ENCODE results near the gene RFX1. TPM values are rescaled to one million over a fixed set of nuclear protein-coding genes. Genes with fewer than 3 reads are reported as not detected.
A peak's percentile ranks its signal among the peaks of the same experiment; 100 is the strongest.

RFX1 gene
- total and polyA plus RNA-seq, 2 of the 13 experiments (the other 11 are each of a cell fraction or from before 2014, with no cell fraction given), result 1.1 to 1.3 TPM

- TF ChIP-seq, protein P1, sequence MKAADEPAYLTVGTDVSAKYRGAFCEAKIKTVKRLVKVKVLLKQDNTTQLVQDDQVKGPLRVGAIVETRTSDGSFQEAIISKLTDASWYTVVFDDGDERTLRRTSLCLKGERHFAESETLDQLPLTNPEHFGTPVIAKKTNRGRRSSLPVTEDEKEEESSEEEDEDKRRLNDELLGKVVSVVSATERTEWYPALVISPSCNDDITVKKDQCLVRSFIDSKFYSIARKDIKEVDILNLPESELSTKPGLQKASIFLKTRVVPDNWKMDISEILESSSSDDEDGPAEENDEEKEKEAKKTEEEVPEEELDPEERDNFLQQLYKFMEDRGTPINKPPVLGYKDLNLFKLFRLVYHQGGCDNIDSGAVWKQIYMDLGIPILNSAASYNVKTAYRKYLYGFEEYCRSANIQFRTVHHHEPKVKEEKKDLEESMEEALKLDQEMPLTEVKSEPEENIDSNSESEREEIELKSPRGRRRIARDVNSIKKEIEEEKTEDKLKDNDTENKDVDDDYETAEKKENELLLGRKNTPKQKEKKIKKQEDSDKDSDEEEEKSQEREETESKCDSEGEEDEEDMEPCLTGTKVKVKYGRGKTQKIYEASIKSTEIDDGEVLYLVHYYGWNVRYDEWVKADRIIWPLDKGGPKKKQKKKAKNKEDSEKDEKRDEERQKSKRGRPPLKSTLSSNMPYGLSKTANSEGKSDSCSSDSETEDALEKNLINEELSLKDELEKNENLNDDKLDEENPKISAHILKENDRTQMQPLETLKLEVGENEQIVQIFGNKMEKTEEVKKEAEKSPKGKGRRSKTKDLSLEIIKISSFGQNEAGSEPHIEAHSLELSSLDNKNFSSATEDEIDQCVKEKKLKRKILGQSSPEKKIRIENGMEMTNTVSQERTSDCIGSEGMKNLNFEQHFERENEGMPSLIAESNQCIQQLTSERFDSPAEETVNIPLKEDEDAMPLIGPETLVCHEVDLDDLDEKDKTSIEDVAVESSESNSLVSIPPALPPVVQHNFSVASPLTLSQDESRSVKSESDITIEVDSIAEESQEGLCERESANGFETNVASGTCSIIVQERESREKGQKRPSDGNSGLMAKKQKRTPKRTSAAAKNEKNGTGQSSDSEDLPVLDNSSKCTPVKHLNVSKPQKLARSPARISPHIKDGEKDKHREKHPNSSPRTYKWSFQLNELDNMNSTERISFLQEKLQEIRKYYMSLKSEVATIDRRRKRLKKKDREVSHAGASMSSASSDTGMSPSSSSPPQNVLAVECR (CRISPR knock-in tag; IDR thresholded peaks at IDR 0.05; ENCODE audit: borderline replicate concordance), result no peak
- TF ChIP-seq JUN (CRISPR knock-in tag; IDR thresholded peaks at IDR 0.05) (no peak), ZNF558 (CRISPR knock-in tag; IDR thresholded peaks at IDR 0.05; ENCODE audit: borderline replicate concordance) (no peak)
Measured at GRCh38 chr19:13993590-13994300, 12.4 kb downstream of the RFX1 start (continued).

DNA sequence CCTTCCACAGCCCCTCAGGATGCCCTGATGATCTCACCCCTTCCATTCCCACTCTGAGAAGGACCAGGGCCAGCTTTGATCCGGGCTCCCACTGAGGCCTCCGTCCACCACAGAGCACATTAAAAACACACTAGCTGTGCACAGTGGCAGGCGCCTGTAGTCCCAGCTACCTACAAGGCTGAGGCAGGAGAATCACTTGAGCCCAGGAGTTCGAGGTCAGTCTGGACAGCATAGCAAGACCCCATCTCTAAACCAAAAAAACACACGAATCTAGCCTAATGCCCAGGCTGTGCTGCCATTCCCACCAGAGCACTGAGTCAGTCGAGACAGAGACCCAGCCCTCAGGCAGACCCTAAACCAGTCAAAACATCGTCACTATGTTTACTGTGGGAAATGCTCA lies 14.1 kb downstream of the RFX1 start:
- Histone ChIP-seq H3K9ac (ENCODE audit: insufficient read depth, low read depth, low read length) (no peak overlapping the region), H2AFZ (ENCODE audit: low read length) (no peak overlapping the region), H3K79me2 (ENCODE audit: insufficient read depth, low read length) (no peaks in the 10 kb centered on the region), H3K9me3 (ENCODE audit: low read length) (no peaks in the 10 kb centered on the region), H3K4me2 (ENCODE audit: low read depth, low read length) (no peak overlapping the region), H3K27me3 (ENCODE audit: control insufficient read depth in 1 of 2, insufficient read depth in 2 of 2, low read length in 2 of 2) (no peaks in the 10 kb centered on the region; a peak in 1 of 5 replicates), H3K36me3 (replicated peaks in 1 of 2; ENCODE audit: control insufficient read depth in 1 of 2, insufficient read depth in 2 of 2, low read length in 2 of 2) (peaks cover 17 to 27% of the 10 kb centered on the region in 2 experiments; a peak in 4 of 5 replicates), H4K20me1 (ENCODE audit: insufficient read depth, low read length) (no peaks in the 10 kb centered on the region), H3K4me3 (replicated peaks in 1 of 3; ENCODE audit: insufficient read depth in 1 of 3, low read depth in 2 of 3, low read length in 3 of 3) (no peak overlapping the region), H3K4me1 (ENCODE audit: insufficient read depth, low read length) (peaks cover 13% of the 10 kb centered on the region), H3K27ac (ENCODE audit: extremely low read length, insufficient read depth, low read length) (no peak overlapping the region)
- FAIRE-seq, result no peak
- intact Hi-C loops (cut with micrococcal nuclease; ENCODE audit: unreplicated experiment) (no loop called here), in situ Hi-C loops (cut with HindIII; ENCODE audit: extremely low pct_ligation_motif_present, low pct_unique_long_range_greater_than_20kb) (no loop called here)
- no peak for ATAC-seq
- ChIA-PET CTCF (ENCODE audit: low intra/inter-chr PET ratio, low total read pairs) (no interaction called here), POLR2A (interaction anchor here (0.6 kb wide), 1 partner anchor 23 kb away, joined by 3 read pairs; no protein-coding TSS in a partner anchor)
- 95% methylated on average over 7 of the region's 7 CpGs for WGBS (ENCODE audit: low lambda C conversion rate)
- no TSS peak for BruUV-seq (replicated peaks)
- no peak for DNase-seq (ENCODE audit: low spot score)
- TF ChIP-seq ZNF562 (CRISPR knock-in tag; IDR thresholded peaks at IDR 0.05; ENCODE audit: borderline replicate concordance), result no peak
- peak; percentile 65 for TF ChIP-seq ZNF121 (CRISPR knock-in tag; IDR thresholded peaks at IDR 0.05)
